Nephron (organoid): ENCODE results near the gene B4GALT1.

Experiments used
- H3K27ac Mint-ChIP-seq, 3 experiments: 2 replicates each; pipeline ENCODE4 v1.8.0; 2020; ENCODE audit warnings: mixed read lengths in 3 of 3, mild to moderate bottlenecking in 2 of 3, moderate library complexity in 1 of 3
- H3K27me3 Mint-ChIP-seq: 2 replicates; pipeline ENCODE4 v1.8.0; 2021; ENCODE audit warnings: low read depth, mild to moderate bottlenecking, moderate library complexity, mixed read lengths
- H3K36me3 Mint-ChIP-seq: 2 replicates; pipeline ENCODE4 v1.8.0; 2020; ENCODE audit warnings: low read depth, mixed read lengths
- H3K4me1 Mint-ChIP-seq: 2 replicates; pipeline ENCODE4 v1.8.0; 2020; ENCODE audit warnings: mixed read lengths
- H3K4me3 Mint-ChIP-seq, 3 experiments: 2 replicates each; pipeline ENCODE4 v1.8.0; 2020; ENCODE audit warnings: mild to moderate bottlenecking in 3 of 3, mixed read lengths in 3 of 3, moderate library complexity in 2 of 3
- H3K9me3 Mint-ChIP-seq: 2 replicates; pipeline ENCODE4 v1.8.0; 2020; ENCODE audit warnings: mixed read lengths
- TF ChIP-seq, protein P1 (sequence below), 3 experiments: fragments of 200-600 bp; sonication (generic); IDR thresholded peaks; one replicate each; pipeline ENCODE4 v1.5.0; 2021; ENCODE audit warnings: antibody characterized with exemption in 3 of 3; ENCODE audit not compliant: unreplicated experiment in 3 of 3

Gene B4GALT1

DNA sequence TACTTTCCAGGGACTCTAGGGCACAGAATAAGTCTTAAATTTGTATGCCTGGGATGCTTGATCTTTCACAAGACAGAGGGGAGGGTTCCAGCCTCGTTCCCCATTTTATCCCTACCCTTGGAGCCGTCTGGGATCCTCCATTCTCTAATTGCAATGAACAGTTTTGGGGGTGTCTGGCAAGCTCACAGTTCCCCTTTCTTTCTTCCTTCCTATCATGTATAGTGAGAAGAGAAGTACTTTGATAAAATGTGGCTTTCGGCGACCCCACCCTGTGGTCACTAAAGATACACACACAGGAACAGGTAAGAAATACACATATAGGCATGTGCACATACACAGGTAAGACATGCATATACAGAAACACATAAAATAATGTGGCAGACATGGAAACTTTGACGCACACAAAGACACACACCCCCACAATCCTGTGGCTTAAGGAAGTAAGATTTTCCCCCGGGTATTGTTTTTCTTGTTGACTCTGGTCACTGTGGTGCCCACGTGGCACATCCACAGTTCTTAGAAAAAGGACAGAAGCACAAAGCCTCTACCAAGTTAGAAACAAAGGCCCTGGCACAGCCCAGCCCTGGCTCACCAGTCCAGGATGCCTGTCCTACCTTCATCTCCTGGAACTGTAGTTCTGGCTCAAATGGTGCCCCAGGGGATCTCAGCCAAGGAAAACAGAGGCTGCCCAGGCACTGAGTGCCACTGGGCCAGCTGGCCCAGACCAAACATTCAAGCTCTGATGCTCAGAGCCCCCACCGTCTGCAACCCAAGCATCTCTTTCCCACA is 84.4 kb downstream of the B4GALT1 start:
- TF ChIP-seq, protein P1, sequence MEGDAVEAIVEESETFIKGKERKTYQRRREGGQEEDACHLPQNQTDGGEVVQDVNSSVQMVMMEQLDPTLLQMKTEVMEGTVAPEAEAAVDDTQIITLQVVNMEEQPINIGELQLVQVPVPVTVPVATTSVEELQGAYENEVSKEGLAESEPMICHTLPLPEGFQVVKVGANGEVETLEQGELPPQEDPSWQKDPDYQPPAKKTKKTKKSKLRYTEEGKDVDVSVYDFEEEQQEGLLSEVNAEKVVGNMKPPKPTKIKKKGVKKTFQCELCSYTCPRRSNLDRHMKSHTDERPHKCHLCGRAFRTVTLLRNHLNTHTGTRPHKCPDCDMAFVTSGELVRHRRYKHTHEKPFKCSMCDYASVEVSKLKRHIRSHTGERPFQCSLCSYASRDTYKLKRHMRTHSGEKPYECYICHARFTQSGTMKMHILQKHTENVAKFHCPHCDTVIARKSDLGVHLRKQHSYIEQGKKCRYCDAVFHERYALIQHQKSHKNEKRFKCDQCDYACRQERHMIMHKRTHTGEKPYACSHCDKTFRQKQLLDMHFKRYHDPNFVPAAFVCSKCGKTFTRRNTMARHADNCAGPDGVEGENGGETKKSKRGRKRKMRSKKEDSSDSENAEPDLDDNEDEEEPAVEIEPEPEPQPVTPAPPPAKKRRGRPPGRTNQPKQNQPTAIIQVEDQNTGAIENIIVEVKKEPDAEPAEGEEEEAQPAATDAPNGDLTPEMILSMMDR (IDR thresholded peaks at IDR 0.05; ENCODE audit: unreplicated experiment in 3 of 3): no peak
- H3K4me3 Mint-ChIP-seq: no peak overlapping the region
- H3K36me3 Mint-ChIP-seq: no peaks in the 10 kb centered on the region
- H3K27me3 Mint-ChIP-seq: peaks cover 4% of the 10 kb centered on the region
- H3K9me3 Mint-ChIP-seq: peaks cover 2% of the 10 kb centered on the region
- no peaks in the 10 kb centered on the region for H3K4me1 Mint-ChIP-seq
- H3K27ac Mint-ChIP-seq: peak overlapping the region in 1 of 3 experiments; percentile 9

DNA sequence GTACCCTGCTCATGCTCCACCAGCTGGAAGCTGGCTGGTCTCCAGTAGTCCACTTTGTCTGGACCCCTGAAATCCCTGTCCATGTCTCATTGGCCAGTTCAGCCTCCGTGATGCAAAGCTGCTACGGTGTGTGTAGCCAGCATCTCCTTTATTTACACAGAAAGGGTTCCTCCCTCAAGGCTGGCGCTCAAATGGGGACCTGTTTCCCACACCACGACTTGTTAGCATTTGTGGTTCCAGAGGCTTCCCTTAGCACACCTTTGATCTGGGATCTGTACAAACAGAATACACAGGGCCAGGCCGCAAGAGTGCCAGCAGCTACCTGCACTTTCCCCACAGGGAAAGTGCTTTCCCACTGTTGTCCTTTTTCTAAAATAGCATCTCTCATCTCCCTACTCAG is 85.0 kb downstream of the B4GALT1 start:
- H3K27me3 Mint-ChIP-seq: peaks cover 4% of the 10 kb centered on the region
- no peaks in the 10 kb centered on the region for H3K36me3 Mint-ChIP-seq
- H3K4me1 Mint-ChIP-seq: no peaks in the 10 kb centered on the region
- TF ChIP-seq, protein P1 (IDR thresholded peaks at IDR 0.05; ENCODE audit: unreplicated experiment in 3 of 3): no peak
- H3K9me3 Mint-ChIP-seq: peaks cover 2% of the 10 kb centered on the region
- peak overlapping the region in 1 of 3 experiments; percentile 9 for H3K27ac Mint-ChIP-seq
- H3K4me3 Mint-ChIP-seq: no peak overlapping the region

DNA sequence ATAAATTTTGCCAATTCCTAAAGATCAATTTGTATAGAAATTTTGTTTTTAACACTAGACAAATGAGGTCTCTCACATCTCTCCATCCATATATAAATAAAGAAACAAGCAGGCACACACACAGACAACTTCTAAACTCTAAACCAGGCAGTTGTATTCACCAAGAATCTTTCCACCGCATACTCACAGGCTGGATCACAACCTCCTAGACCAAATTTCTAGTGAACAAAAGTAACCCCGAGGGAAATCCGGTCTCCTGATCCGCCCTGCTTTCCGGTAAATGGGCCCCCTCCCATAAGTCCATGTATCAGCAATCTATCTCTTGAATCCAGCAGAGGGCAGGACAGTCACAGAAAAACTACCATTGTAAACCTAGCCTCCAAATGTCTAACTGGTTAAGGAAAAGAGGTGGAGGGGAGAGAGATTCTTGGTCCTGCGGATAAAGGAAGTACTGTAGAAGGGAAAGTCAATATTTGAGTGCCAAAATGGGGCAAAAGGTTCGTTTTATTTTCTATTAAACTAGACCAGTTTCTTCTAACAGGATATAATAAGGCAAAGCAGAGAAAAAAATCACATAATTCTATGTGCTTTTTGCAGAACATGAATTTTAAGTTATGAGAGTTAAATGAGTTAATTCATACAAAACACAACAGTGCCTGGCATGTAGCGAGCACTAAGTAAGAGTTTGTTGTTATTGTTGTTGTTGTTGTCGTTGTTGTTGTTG is 85.8 kb downstream of the B4GALT1 start:
- H3K27ac Mint-ChIP-seq: no peak overlapping the region
- peaks cover 5% of the 10 kb centered on the region for H3K4me1 Mint-ChIP-seq
- no peaks in the 10 kb centered on the region for H3K36me3 Mint-ChIP-seq
- no peaks in the 10 kb centered on the region for H3K27me3 Mint-ChIP-seq
- TF ChIP-seq, protein P1 (IDR thresholded peaks at IDR 0.05; ENCODE audit: unreplicated experiment in 3 of 3): peak; percentile 73 to 84 (median 78)
- no peak overlapping the region for H3K4me3 Mint-ChIP-seq
- H3K9me3 Mint-ChIP-seq: peaks cover 2% of the 10 kb centered on the region

DNA sequence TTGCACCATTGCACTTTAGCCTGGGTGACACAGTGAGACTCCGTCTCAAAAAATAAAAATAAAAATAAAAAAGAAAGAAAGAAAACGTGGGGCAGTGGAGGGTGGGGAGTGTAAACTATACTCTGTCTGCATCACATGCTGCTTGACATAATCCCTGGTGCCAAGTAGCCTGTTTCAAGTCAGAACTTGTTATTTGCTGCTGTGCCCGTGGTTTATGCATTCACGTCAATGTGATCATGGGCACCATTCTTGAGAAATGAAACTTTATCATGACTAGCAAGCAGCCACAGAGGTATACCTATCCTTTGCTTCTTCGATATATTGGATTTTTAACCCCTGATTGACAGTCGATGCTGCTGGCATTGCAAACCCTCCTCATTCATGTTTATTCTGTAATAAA is 86.6 kb downstream of the B4GALT1 start:
- no peaks in the 10 kb centered on the region for H3K27me3 Mint-ChIP-seq
- TF ChIP-seq, protein P1 (IDR thresholded peaks at IDR 0.05; ENCODE audit: unreplicated experiment in 3 of 3): no peak
- H3K36me3 Mint-ChIP-seq: no peaks in the 10 kb centered on the region
- peaks cover 11% of the 10 kb centered on the region for H3K4me1 Mint-ChIP-seq
- H3K27ac Mint-ChIP-seq: no peak overlapping the region
- peaks cover 2% of the 10 kb centered on the region for H3K9me3 Mint-ChIP-seq
- H3K4me3 Mint-ChIP-seq: no peak overlapping the region

DNA sequence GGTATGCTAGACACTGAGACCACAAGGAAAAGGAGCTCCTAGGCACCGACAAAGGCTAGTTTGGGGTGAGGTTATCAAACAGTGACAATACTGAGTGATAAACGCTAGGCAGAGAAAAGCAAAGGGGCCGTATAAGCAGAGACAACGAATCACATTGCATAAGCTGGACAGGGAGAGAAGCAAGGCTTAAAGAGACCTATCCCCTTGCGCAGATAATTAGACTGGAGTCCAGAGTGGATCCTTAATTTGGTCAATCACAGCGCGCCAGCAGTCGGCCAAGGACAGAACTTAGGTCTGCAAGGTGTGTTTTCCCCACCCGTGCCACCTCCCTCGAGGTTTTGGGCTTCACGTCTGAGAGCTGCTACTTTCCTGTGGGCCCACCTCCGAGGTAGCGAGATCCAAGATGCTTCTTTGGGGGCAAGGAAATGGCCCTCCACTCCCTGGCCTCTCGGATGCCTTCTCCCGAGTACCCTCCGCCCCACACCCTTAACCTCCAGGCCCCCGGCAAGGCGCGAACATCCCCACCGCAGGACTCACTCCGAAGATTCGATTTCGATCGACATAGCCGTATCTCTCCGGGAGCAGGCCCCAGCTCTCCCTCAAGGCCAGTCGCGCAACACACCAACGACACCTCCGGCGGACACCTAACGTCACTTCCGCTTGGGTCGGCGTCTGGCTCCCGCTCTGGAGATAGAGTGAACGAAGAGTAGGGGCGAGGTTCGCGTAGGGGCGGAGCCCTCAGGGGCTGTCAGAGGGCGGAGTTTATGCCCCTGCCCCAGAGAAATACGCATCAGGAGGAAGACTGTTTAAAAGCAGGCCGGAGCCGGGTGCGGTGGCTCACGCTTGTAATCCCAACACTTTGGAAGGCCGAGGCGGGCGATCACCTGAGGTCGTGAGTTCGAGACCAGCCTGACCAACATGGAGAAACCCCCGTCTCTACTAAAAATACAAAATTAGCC is 90.8 kb downstream of the B4GALT1 start, which contains the start of gene SMU1:
SMU1 (minus strand) TSS at position 629 of the 959 bp plus-strand sequence; CDS start at position 563, 66 bp downstream.
- Mint-ChIP-seq H3K9me3 (no peaks in the 10 kb centered on the region), H3K4me1 (peaks cover 15% of the 10 kb centered on the region), H3K27me3 (no peaks in the 10 kb centered on the region), H3K27ac (peak within 1 kb of the TSS; percentile 95 to 99 (median 99)), H3K4me3 (peak within 1 kb of the TSS; percentile 98 to 99 (median 99)), H3K36me3 (peaks cover 18% of the 10 kb centered on the region)
- TF ChIP-seq, protein P1 (IDR thresholded peaks at IDR 0.05; ENCODE audit: unreplicated experiment in 3 of 3): no peak
